Stimulated activated CD8-positive, alpha-beta memory T cell treated with anti-CD3 and anti-CD28 coated beads, Interleukin-15, amount 100 ng/mL, for 48 hours (primary cell): ENCODE measurements around the gene SORCS1.

ENCODE experiments used
- DNase-seq, 2 donors: peaks; one replicate each; pipeline ENCODE4 v3.0.0-alpha.2; 2020; ENCODE audit warnings: low read depth in 2 of 2

SORCS1 gene

GRCh38 chr10:106898446-106898845, 266.1 kb downstream of the SORCS1 start:
- DNase-seq, result no peak

GRCh38 chr10:106897719-106898118, 266.8 kb downstream of the SORCS1 start:
- DNase-seq, result no peak

- no peak for DNase-seq
Measured at GRCh38 chr10:106894692-106895091, 269.8 kb downstream of the SORCS1 start.

- no peak for DNase-seq
Measured at GRCh38 chr10:106877574-106877973, 286.9 kb downstream of the SORCS1 start.

GRCh38 chr10:106874604-106874889, 290.0 kb downstream of the SORCS1 start:
- DNase-seq, result no peak

GRCh38 chr10:106873770-106874603, 290.5 kb downstream of the SORCS1 start:
- no peak for DNase-seq

- DNase-seq, result no peak
Measured at GRCh38 chr10:106872176-106872575, 292.3 kb downstream of the SORCS1 start.

GRCh38 chr10:106866244-106866845, 298.2 kb downstream of the SORCS1 start:
- DNase-seq, result no peak

- DNase-seq, result no peak
Measured at GRCh38 chr10:106864031-106864430, 300.5 kb downstream of the SORCS1 start.

GRCh38 chr10:106863549-106863948, 301.0 kb downstream of the SORCS1 start:
- DNase-seq, result no peak

GRCh38 chr10:106859892-106860652, 304.4 kb downstream of the SORCS1 start:
- DNase-seq, result no peak

- DNase-seq, result no peak
Measured at GRCh38 chr10:106857728-106858127, 306.8 kb downstream of the SORCS1 start.

- no peak for DNase-seq
Measured at GRCh38 chr10:106857213-106857612, 307.3 kb downstream of the SORCS1 start.

- DNase-seq, result no peak
Measured at GRCh38 chr10:106836933-106837663, 327.4 kb downstream of the SORCS1 start.

GRCh38 chr10:106832846-106833245, 331.7 kb downstream of the SORCS1 start:
- DNase-seq, result no peak

- no peak for DNase-seq
Measured at GRCh38 chr10:106830471-106830870, 334.0 kb downstream of the SORCS1 start.

GRCh38 chr10:106830006-106830405, 334.5 kb downstream of the SORCS1 start:
- no peak for DNase-seq

GRCh38 chr10:106826716-106827115, 337.8 kb downstream of the SORCS1 start:
- DNase-seq, result no peak

- DNase-seq, result no peak
Measured at GRCh38 chr10:106825576-106826364, 338.7 kb downstream of the SORCS1 start.

- no peak for DNase-seq
Measured at GRCh38 chr10:106820579-106820978, 343.9 kb downstream of the SORCS1 start.

GRCh38 chr10:106819490-106819889, 345.0 kb downstream of the SORCS1 start:
- DNase-seq, result no peak
